ENCODE data around the gene NUP214. TPM values are rescaled to one million over a fixed set of nuclear protein-coding genes. Genes with fewer than 3 reads are reported as not detected.

NUP214 gene
- total RNA-seq, 1 experiment from 2014 or later: 52.3 TPM

GRCh38 chr9:131255676-131256197 lies 130.4 kb downstream of the NUP214 start:
- TF ChIP-seq CTCF (IDR thresholded peaks at IDR 0.05; ENCODE audit: insufficient read depth in 1 of 2, low read depth in 1 of 2, low read length in 1 of 2, severe bottlenecking in 1 of 2, unreplicated experiment in 1 of 2): no peak
- CTCF ChIA-PET: no interaction called here
- no peak overlapping the region for H3K4me3 Mint-ChIP-seq (ENCODE audit: unreplicated experiment)
- Histone ChIP-seq H3K27me3 (replicated peaks; ENCODE audit: control insufficient read depth, insufficient read depth, low read length) (no peaks in the 10 kb centered on the region), H3K9me3 (no peaks in the 10 kb centered on the region), H3K4me1 (no peaks in the 10 kb centered on the region), H3K36me3 (ENCODE audit: control insufficient read depth, insufficient read depth, low read length) (no peaks in the 10 kb centered on the region), H3K4me3 (ENCODE audit: low read depth, low read length) (no peak overlapping the region)
- H3K27ac Mint-ChIP-seq (ENCODE audit: unreplicated experiment): no peak overlapping the region
- no peaks in the 10 kb centered on the region for H3K9me3 Mint-ChIP-seq (ENCODE audit: unreplicated experiment)
- BruUV-seq (replicated peaks): no TSS peak
- H3K36me3 Mint-ChIP-seq (ENCODE audit: insufficient read depth, unreplicated experiment): no peaks in the 10 kb centered on the region
- no peaks in the 10 kb centered on the region for H3K27me3 Mint-ChIP-seq (ENCODE audit: insufficient read depth, unreplicated experiment)
- POLR2A ChIA-PET: interaction anchor here (0.8 kb wide), 1 partner anchor 118 kb away, joined by 5 read pairs; no protein-coding TSS in a partner anchor
- intact Hi-C loops (cut with micrococcal nuclease; ENCODE audit: unreplicated experiment): no loop called here
- no peak for DNase-seq
- H3K4me1 Mint-ChIP-seq (ENCODE audit: low read depth, unreplicated experiment): no peaks in the 10 kb centered on the region

DNA sequence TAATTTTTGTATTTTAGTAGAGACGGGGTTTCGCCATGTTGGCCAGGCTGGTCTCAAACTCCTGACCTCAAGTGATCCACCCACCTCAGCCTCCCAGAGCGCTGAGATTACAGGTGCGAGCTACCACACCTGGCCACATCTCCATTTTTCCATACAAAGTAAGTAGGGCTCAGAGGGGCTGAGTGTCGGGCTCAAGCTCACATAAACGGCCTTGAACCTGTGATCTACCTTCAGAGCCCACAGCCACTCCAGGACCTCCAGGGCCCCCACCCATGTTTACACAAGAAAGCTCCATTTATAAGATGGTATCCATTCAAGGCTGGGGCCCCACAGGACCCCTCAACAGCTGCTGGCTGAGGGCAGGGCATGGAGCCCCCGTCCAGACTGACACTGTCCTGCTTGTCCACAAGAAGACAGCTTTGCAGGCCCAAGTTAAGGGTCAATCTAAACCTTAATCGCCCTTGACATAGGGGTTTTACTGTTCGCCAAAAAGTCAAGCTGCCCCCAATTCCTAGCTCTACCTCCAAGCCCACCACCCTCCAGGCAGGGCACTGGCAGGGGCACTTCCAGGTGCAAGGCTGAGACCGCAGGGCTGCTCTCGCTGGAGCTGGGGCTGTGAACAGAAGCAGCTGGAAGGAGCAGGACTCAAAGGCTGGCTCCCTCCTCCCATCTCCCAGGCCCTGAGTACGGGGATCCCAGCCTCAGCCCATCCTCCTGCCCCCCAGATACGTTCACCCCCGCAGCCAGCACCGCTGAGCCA lies 132.1 kb downstream of the NUP214 start:
- DNase-seq: no peak
- Mint-ChIP-seq H3K9me3 (ENCODE audit: unreplicated experiment) (no peaks in the 10 kb centered on the region), H3K27me3 (ENCODE audit: insufficient read depth, unreplicated experiment) (no peaks in the 10 kb centered on the region), H3K36me3 (ENCODE audit: insufficient read depth, unreplicated experiment) (peaks cover under 1% of the 10 kb centered on the region), H3K4me1 (ENCODE audit: low read depth, unreplicated experiment) (no peaks in the 10 kb centered on the region), H3K4me3 (ENCODE audit: unreplicated experiment) (no peak overlapping the region), H3K27ac (ENCODE audit: unreplicated experiment) (no peak overlapping the region)
- ChIA-PET POLR2A (no interaction called here), CTCF (interaction anchor here (0.7 kb wide), 1 partner anchor 995 kb away, joined by 6 read pairs; no protein-coding TSS in a partner anchor)
- Histone ChIP-seq H3K36me3 (ENCODE audit: control insufficient read depth, insufficient read depth, low read length) (no peaks in the 10 kb centered on the region), H3K27me3 (replicated peaks; ENCODE audit: control insufficient read depth, insufficient read depth, low read length) (no peaks in the 10 kb centered on the region), H3K4me1 (no peaks in the 10 kb centered on the region), H3K9me3 (no peaks in the 10 kb centered on the region), H3K4me3 (ENCODE audit: low read depth, low read length) (no peak overlapping the region)
- BruUV-seq (replicated peaks): no TSS peak
- TF ChIP-seq CTCF (IDR thresholded peaks at IDR 0.05; ENCODE audit: insufficient read depth in 1 of 2, low read depth in 1 of 2, low read length in 1 of 2, severe bottlenecking in 1 of 2, unreplicated experiment in 1 of 2): no peak
- intact Hi-C loops (cut with micrococcal nuclease; ENCODE audit: unreplicated experiment): no loop called here

- no TSS peak for BruUV-seq (replicated peaks)
- Histone ChIP-seq H3K9me3 (no peaks in the 10 kb centered on the region), H3K4me1 (no peaks in the 10 kb centered on the region), H3K36me3 (ENCODE audit: control insufficient read depth, insufficient read depth, low read length) (no peaks in the 10 kb centered on the region), H3K4me3 (ENCODE audit: low read depth, low read length) (no peak overlapping the region), H3K27me3 (replicated peaks; ENCODE audit: control insufficient read depth, insufficient read depth, low read length) (no peaks in the 10 kb centered on the region)
- CTCF ChIA-PET: no interaction called here
- no peak overlapping the region for H3K27ac Mint-ChIP-seq (ENCODE audit: unreplicated experiment)
- H3K9me3 Mint-ChIP-seq (ENCODE audit: unreplicated experiment): no peaks in the 10 kb centered on the region
- no peak for DNase-seq
- peaks cover 4% of the 10 kb centered on the region for H3K36me3 Mint-ChIP-seq (ENCODE audit: insufficient read depth, unreplicated experiment)
- no peak overlapping the region for H3K4me3 Mint-ChIP-seq (ENCODE audit: unreplicated experiment)
- TF ChIP-seq CTCF (IDR thresholded peaks at IDR 0.05; ENCODE audit: insufficient read depth in 1 of 2, low read depth in 1 of 2, low read length in 1 of 2, severe bottlenecking in 1 of 2, unreplicated experiment in 1 of 2): no peak
- H3K4me1 Mint-ChIP-seq (ENCODE audit: low read depth, unreplicated experiment): no peaks in the 10 kb centered on the region
- H3K27me3 Mint-ChIP-seq (ENCODE audit: insufficient read depth, unreplicated experiment): no peaks in the 10 kb centered on the region
- intact Hi-C loops (cut with micrococcal nuclease; ENCODE audit: unreplicated experiment): no loop called here
- POLR2A ChIA-PET: no interaction called here
Observed at GRCh38 chr9:131258186-131258585, 132.8 kb downstream of the NUP214 start.
